Measurements from ENCODE around the gene BTBD10.
"Not testable (repeated sequence)": the region's sequence is repeated elsewhere in the genome, so short reads cannot be mapped to it uniquely, and the experiment has no call there.

Gene BTBD10

DNA sequence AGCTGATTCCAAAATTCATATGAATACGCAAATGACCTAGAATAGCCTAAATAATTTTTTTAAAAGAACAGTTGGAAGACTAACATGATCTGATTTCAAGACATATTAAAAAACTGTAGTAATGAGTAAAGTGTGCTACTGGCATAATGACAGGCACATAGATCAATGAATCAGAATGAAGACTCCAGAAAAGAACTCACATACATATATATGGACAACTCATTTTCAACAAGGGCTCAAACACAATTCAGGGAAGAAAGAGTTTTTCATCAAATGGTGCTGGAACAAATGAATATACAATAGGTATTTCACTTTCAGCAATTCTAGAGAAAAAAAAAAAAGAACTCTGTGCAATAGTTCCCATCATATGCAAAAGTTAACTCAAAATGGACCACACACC, 33.7 kb downstream of the BTBD10 start:
- no peak overlapping the region for H3K4me3 ChIP-seq (ENCODE audit: low read depth, low read length)
- in situ Hi-C loops (cut with HindIII; ENCODE audit: low pct_ligation_motif_present, low sequenced_read_pairs) = no loop called here
- TF ChIP-seq, protein P1, sequence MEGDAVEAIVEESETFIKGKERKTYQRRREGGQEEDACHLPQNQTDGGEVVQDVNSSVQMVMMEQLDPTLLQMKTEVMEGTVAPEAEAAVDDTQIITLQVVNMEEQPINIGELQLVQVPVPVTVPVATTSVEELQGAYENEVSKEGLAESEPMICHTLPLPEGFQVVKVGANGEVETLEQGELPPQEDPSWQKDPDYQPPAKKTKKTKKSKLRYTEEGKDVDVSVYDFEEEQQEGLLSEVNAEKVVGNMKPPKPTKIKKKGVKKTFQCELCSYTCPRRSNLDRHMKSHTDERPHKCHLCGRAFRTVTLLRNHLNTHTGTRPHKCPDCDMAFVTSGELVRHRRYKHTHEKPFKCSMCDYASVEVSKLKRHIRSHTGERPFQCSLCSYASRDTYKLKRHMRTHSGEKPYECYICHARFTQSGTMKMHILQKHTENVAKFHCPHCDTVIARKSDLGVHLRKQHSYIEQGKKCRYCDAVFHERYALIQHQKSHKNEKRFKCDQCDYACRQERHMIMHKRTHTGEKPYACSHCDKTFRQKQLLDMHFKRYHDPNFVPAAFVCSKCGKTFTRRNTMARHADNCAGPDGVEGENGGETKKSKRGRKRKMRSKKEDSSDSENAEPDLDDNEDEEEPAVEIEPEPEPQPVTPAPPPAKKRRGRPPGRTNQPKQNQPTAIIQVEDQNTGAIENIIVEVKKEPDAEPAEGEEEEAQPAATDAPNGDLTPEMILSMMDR (IDR thresholded peaks at IDR 0.05; ENCODE audit: low read depth, low read length, missing control alignments) = no peak

DNA sequence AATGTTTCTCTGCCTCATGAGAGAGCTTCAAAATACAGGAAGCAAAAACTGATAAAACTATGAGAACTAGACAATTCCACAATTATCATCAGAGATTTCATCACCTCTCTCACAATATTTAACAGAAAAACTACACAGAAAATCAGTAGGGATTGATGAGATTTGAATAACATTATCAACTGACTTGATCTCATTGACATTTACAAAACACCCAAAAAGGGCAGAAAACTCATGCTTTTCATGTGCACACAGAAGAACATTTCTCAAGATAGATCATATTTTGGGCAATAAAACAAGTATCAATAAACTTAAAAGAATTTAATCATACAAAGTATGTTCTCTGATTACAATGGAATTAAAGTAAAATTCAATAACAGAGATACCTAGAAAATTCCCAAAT, 35.6 kb downstream of the BTBD10 start:
- TF ChIP-seq, protein P1 (IDR thresholded peaks at IDR 0.05; ENCODE audit: low read depth, low read length, missing control alignments) = no peak
- H3K4me3 ChIP-seq (ENCODE audit: low read depth, low read length) = no peak overlapping the region
- H3K27ac ChIP-seq = no peak overlapping the region
- no peak for DNase-seq
- in situ Hi-C loops (cut with HindIII; ENCODE audit: low pct_ligation_motif_present, low sequenced_read_pairs) = no loop called here
- H3K27me3 ChIP-seq (replicated peaks) = no peaks in the 10 kb centered on the region
- H3K36me3 ChIP-seq (replicated peaks) = no peaks in the 10 kb centered on the region

More for the DNA sequence above, 33.7 kb downstream of the BTBD10 start:
- H3K27ac ChIP-seq = no peak overlapping the region
- H3K36me3 ChIP-seq (replicated peaks) = no peaks in the 10 kb centered on the region
- no peaks in the 10 kb centered on the region for H3K27me3 ChIP-seq (replicated peaks)
- no peak for DNase-seq

DNA sequence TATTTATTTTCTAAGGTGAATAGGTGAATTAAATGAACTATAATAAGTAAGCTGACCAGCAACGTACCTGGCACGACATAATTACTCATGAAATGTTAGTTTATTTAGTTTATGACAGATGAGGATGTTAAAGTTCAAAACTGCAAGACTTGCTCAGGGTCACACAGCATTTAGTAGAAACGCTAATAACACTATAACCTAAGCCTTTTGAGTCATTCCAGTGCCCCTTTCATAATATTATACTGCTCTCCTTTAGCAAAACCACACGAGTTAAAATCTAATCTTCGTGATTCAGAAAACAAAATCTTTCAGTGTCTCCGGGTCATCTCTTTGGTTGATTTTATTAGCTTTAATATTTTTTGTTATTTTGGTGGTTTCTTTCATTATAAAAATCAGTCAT, 39.6 kb downstream of the BTBD10 start:
- Histone ChIP-seq H3K27ac (no peak overlapping the region), H3K4me3 (ENCODE audit: low read depth, low read length) (no peak overlapping the region), H3K36me3 (replicated peaks) (no peaks in the 10 kb centered on the region), H3K27me3 (replicated peaks) (no peaks in the 10 kb centered on the region)
- TF ChIP-seq, protein P1 (IDR thresholded peaks at IDR 0.05; ENCODE audit: low read depth, low read length, missing control alignments) = no peak
- in situ Hi-C loops (cut with HindIII; ENCODE audit: low pct_ligation_motif_present, low sequenced_read_pairs) = no loop called here
- no peak for DNase-seq

DNA sequence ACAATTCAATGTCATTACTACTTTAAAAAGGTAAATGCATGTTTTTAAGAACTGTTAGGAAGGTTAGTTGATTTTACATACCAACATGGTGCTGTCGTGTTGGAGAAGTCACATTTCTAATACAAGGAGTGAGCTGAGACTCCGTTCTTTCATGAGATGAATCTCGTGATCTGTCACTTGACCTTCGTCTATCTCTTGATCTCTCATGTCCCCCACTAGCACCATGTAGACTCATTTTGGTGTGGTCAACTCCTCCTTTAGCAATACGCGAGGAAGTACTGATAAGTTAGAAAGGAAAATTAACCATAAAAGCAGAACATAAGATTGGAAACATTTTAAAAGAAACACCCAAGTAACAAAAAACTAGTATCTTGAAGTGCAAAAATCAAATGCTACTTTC, 41.5 kb downstream of the BTBD10 start:
- TF ChIP-seq, protein P1 (IDR thresholded peaks at IDR 0.05; ENCODE audit: low read depth, low read length, missing control alignments) = no peak
- Histone ChIP-seq H3K27ac (no peak overlapping the region), H3K27me3 (replicated peaks) (no peaks in the 10 kb centered on the region), H3K4me3 (ENCODE audit: low read depth, low read length) (no peak overlapping the region), H3K36me3 (replicated peaks) (peaks cover 5% of the 10 kb centered on the region)
- in situ Hi-C loops (cut with HindIII; ENCODE audit: low pct_ligation_motif_present, low sequenced_read_pairs) = no loop called here
- no peak for DNase-seq

DNA sequence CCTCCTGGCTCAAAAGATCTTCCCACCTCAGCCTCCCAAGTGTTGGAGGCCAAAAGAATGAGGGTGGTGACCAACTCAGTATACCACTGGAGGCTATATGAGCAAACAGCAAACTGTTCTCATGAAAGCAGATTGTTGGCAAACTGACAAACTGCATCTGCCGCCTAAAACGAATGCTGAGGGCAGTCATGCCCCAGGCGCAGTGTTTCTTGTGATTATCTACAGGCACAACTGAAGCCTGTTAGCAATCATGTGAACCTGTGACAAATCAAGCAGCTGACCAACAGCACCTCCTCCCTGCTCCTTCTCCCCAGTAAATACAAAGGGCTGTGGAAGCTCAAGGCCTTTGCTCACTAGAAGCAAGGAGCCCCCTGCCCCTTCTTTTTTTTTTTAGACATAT, 47.8 kb downstream of the BTBD10 start:
- Histone ChIP-seq H3K27ac (no peak overlapping the region), H3K4me3 (ENCODE audit: low read depth, low read length) (no peak overlapping the region), H3K36me3 (replicated peaks) (peaks cover 10% of the 10 kb centered on the region), H3K27me3 (replicated peaks) (no peaks in the 10 kb centered on the region)
- no peak for DNase-seq
- in situ Hi-C loops (cut with HindIII; ENCODE audit: low pct_ligation_motif_present, low sequenced_read_pairs) = no loop called here
- TF ChIP-seq, protein P1 (IDR thresholded peaks at IDR 0.05; ENCODE audit: low read depth, low read length, missing control alignments) = no peak

DNA sequence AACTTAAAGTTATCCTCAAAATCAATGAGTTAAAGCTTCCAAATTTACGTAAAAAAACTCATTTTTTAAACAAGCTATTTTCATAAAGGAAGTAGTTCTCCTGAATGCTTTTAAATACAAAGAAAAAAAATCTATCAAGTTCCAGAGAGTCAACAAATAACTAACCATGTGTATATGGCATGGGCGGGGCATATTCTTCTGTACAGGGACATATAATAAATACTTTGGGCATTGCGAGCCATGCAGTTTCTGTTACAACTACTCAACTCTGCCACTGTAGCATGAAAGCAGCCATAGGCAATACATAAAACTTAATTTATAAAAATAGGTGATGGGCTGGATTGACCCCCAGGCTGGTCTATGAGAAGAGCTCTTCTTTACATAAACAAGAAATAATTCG, 57.8 kb downstream of the BTBD10 start:
- no peak overlapping the region for H3K4me3 ChIP-seq (ENCODE audit: low read depth, low read length)
- H3K27ac ChIP-seq = no peak overlapping the region
- no peak for DNase-seq
- TF ChIP-seq, protein P1 (IDR thresholded peaks at IDR 0.05; ENCODE audit: low read depth, low read length, missing control alignments) = no peak
- H3K27me3 ChIP-seq (replicated peaks) = no peaks in the 10 kb centered on the region
- in situ Hi-C loops (cut with HindIII; ENCODE audit: low pct_ligation_motif_present, low sequenced_read_pairs) = no loop called here
- peaks cover 6% of the 10 kb centered on the region for H3K36me3 ChIP-seq (replicated peaks)

DNA sequence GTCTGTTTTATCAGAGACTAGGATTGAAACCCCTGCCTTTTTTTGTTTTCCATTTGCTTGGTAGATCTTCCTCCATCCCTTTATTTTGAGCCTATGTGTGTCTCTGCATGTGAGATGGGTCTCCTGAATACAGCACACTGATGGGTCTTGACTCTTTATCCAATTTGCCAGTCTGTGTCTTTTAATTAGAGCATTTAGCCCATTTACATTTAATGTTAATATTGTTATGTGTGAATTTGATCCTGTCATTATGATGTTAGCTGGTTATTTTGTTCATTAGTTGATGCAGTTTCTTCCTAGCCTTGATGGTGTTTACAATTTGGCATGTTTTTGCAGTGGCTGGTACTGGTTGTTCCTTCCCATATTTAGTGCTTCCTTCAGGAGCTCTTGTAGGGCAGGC, 64.7 kb downstream of the BTBD10 start:
- DNase-seq; H3K27me3 ChIP-seq (replicated peaks); H3K27ac ChIP-seq; H3K4me3 ChIP-seq (ENCODE audit: low read depth, low read length); in situ Hi-C loops (cut with HindIII; ENCODE audit: low pct_ligation_motif_present, low sequenced_read_pairs); H3K36me3 ChIP-seq (replicated peaks): not testable (repeated sequence)

All from brain microvascular endothelial cell (primary cell).